ENCODE results near the gene ZNF536. TPM values are rescaled to one million over a fixed set of nuclear protein-coding genes. Genes with fewer than 3 reads are reported as not detected.

ZNF536 gene
- total and polyA plus RNA-seq, 9 donors = 0.13 to 0.52 (median 0.28) TPM; not detected in 4

DNA sequence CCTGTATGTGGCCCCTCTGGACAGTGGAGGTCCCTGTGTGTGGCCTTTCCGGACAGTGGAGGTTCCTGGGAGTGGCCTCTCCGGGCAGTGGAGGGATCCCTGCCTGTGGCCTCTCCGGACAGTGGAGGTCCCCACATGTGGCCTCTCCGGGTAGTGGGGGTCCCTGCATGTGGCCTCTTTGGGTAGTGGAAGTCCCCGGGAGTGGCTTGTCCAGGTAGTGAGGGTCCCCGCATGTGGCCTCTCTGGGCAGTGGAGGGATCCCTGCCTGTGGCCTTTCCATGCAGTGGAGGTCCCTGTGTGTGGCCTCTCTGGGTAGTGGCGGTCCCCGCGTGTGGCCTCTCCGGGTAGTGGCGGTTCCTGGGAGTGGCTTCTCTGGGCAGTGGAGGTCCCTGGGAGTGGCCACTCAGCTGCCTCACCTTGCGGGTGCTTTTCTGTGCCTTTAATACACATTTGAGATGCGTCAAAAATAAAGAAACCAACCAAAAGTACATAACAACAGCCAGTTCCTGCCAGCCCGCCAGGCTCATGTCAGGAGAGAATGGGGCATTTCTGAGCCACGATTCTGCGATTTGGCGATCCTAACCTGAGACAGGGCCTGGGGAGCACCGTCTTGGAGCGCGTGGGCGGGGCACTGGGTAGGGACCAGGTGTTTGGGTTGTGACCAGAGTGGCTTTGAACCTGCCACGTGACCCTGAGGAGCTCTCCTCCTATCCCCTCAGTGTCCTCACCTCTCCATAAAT lies 194.7 kb downstream of the ZNF536 start:
- Histone ChIP-seq H3K27ac (no peak overlapping the region), H3K4me3 (no peak overlapping the region), H3K27me3 (no peaks in the 10 kb centered on the region), H3K36me3 (no peaks in the 10 kb centered on the region), H3K9me3 (no peaks in the 10 kb centered on the region), H3K4me1 (ENCODE audit: insufficient read depth) (no peaks in the 10 kb centered on the region)
- no peak for DNase-seq
- intact Hi-C loops (cut with DNase I) = no loop called here
- 79 to 85% (median 84%) methylated on average over 22 of the region's 22 CpGs for WGBS, 3 donors
- no peak for TF ChIP-seq CTCF (IDR thresholded peaks at IDR 0.05)
- TF ChIP-seq EP300 (IDR thresholded peaks at IDR 0.05) = no peak
- TF ChIP-seq POLR2A (IDR thresholded peaks at IDR 0.05) = no peak

GRCh38 chr19:30567536-30568232 lies 195.5 kb downstream of the ZNF536 start:
- Histone ChIP-seq H3K27ac (no peak overlapping the region), H3K27me3 (no peaks in the 10 kb centered on the region), H3K36me3 (no peaks in the 10 kb centered on the region), H3K4me1 (ENCODE audit: insufficient read depth) (no peaks in the 10 kb centered on the region), H3K9me3 (no peaks in the 10 kb centered on the region), H3K4me3 (no peak overlapping the region)
- TF ChIP-seq POLR2A (IDR thresholded peaks at IDR 0.05) (no peak), CTCF (IDR thresholded peaks at IDR 0.05) (no peak), EP300 (IDR thresholded peaks at IDR 0.05) (no peak)
- 31 to 43% (median 42%) methylated on average over 15 of the region's 15 CpGs for WGBS, 3 donors
- intact Hi-C loops (cut with DNase I) = no loop called here
- DNase-seq = no peak

GRCh38 chr19:30570194-30570593 lies 198.0 kb downstream of the ZNF536 start:
- Histone ChIP-seq H3K9me3 (no peaks in the 10 kb centered on the region), H3K4me1 (ENCODE audit: insufficient read depth) (no peaks in the 10 kb centered on the region), H3K4me3 (no peak overlapping the region), H3K27ac (no peak overlapping the region), H3K36me3 (no peaks in the 10 kb centered on the region), H3K27me3 (no peaks in the 10 kb centered on the region)
- no peak for DNase-seq
- WGBS, 3 donors = 83 to 86% (median 83%) methylated on average over 14 of the region's 14 CpGs
- intact Hi-C loops (cut with DNase I) = no loop called here
- no peak for TF ChIP-seq POLR2A (IDR thresholded peaks at IDR 0.05)
- no peak for TF ChIP-seq CTCF (IDR thresholded peaks at IDR 0.05)
- no peak for TF ChIP-seq EP300 (IDR thresholded peaks at IDR 0.05)

DNA sequence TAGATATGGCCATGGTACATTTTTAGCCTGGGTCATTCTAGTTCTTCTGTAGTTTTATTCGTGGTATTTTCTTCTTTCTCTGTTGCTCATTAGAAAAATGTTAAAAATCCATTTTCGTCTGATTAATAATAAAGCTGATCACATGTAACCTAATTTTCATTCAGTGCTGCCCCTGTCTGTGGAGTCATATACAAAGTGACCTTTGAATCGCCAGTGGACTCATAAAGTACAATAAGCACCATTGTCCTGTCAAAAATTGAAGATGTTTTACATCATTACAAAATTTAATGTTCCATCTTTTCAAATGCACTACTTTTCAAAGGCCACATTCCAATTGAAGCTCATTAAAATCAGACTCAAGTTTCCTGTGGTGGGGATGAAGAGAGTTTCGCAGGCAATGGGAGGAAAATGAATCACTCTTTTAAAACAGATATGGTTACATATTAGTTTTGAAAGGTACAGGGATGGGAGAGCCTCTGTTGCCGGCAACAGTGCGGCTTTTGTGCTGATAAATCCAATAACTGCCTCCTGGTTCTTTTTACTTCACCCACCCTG lies 205.4 kb downstream of the ZNF536 start:
- intact Hi-C loops (cut with DNase I) = no loop called here
- DNase-seq = no peak
- no peak for TF ChIP-seq EP300 (IDR thresholded peaks at IDR 0.05)
- no peak for TF ChIP-seq POLR2A (IDR thresholded peaks at IDR 0.05)
- TF ChIP-seq CTCF (IDR thresholded peaks at IDR 0.05) = no peak
- WGBS, 3 donors = 34 to 41% (median 36%) methylated on average over 6 of the region's 6 CpGs
- H3K4me3 ChIP-seq = no peak overlapping the region
- no peak overlapping the region for H3K27ac ChIP-seq
- no peaks in the 10 kb centered on the region for H3K9me3 ChIP-seq
- no peaks in the 10 kb centered on the region for H3K4me1 ChIP-seq (ENCODE audit: insufficient read depth)
- H3K36me3 ChIP-seq = no peaks in the 10 kb centered on the region
- no peaks in the 10 kb centered on the region for H3K27me3 ChIP-seq

Measured in ovary (tissue), 9 donors.